Liver (tissue), 9 donors: ENCODE data around the gene NF1. TPM values are rescaled to one million over a fixed set of nuclear protein-coding genes. Genes with fewer than 3 reads are reported as not detected.

Source experiments
- DNase-seq: peaks from one replicate; pipeline ENCODE4 v3.0.0-alpha.2; 2017; ENCODE audit warnings: low spot score
- H3K27ac ChIP-seq, 2 donors: one replicate each; pipeline ENCODE4 v1.7.0; 2013; ENCODE audit warnings: inconsistent platforms in 2 of 2, low read length in 2 of 2, control low read depth in 1 of 2, low read depth in 1 of 2, mild to moderate bottlenecking in 1 of 2
- H3K27me3 ChIP-seq, 4 donors: one replicate each; pipeline versions ENCODE4 v1.6.1 to v1.7.0; 2013; ENCODE audit warnings: low read length in 3 of 4, inconsistent platforms in 1 of 4, mild to moderate bottlenecking in 1 of 4, moderate library complexity in 1 of 4; ENCODE audit not compliant: control insufficient read depth in 4 of 4, insufficient read depth in 4 of 4
- H3K36me3 ChIP-seq, 4 donors: one replicate each; pipeline versions ENCODE4 v1.6.1 to v1.7.0; 2013; ENCODE audit warnings: low read length in 3 of 4, mild to moderate bottlenecking in 3 of 4, low read depth in 1 of 4, moderate library complexity in 1 of 4; ENCODE audit not compliant: control insufficient read depth in 4 of 4, insufficient read depth in 3 of 4
- H3K4me1 ChIP-seq, 4 donors: one replicate each; pipeline versions ENCODE4 v1.6.1 to v1.7.0; 2013; ENCODE audit warnings: low read length in 3 of 4, mild to moderate bottlenecking in 3 of 4, moderate library complexity in 1 of 4; ENCODE audit not compliant: control insufficient read depth in 4 of 4, insufficient read depth in 4 of 4
- H3K4me3 ChIP-seq, 3 donors: one replicate each; pipeline versions ENCODE4 v1.6.1 to v1.7.0; 2013; ENCODE audit warnings: low read length in 3 of 3, control low read depth in 1 of 3, low read depth in 1 of 3, mild to moderate bottlenecking in 1 of 3
- H3K9ac ChIP-seq, 2 donors: one replicate each; pipeline ENCODE4 v1.7.0; 2013; ENCODE audit warnings: low read length in 2 of 2, mild to moderate bottlenecking in 2 of 2, moderate library complexity in 2 of 2, control low read depth in 1 of 2, low read depth in 1 of 2
- H3K9me3 ChIP-seq, 4 donors: one replicate each; pipeline versions ENCODE4 v1.6.1 to v1.7.0; 2013; ENCODE audit warnings: low read length in 3 of 4; ENCODE audit not compliant: control insufficient read depth in 4 of 4
- EGR1 ChIP-seq, 2 donors: IDR thresholded peaks; 2 replicates each; pipeline ENCODE4 v1.6.1; 2016 to 2018; ENCODE audit warnings: antibody characterized with exemption in 2 of 2, low read depth in 2 of 2
- FOXA1 ChIP-seq: IDR thresholded peaks from 2 replicates; pipeline ENCODE4 v1.6.1; 2016; ENCODE audit warnings: antibody characterized with exemption
- FOXA2 ChIP-seq: IDR thresholded peaks from 2 replicates; pipeline ENCODE4 v1.6.1; 2016; ENCODE audit warnings: antibody characterized with exemption
- GABPA ChIP-seq, 2 donors: IDR thresholded peaks in 1 of 2; conservative IDR thresholded peaks in 1 of 2; 2 replicates each; pipeline ENCODE4 v1.6.1; 2016; ENCODE audit warnings: antibody characterized with exemption in 2 of 2, mild to moderate bottlenecking in 1 of 2, moderate library complexity in 1 of 2
- HNF4A ChIP-seq, 2 donors: conservative IDR thresholded peaks; 2 replicates each; pipeline ENCODE4 v1.6.1; 2016; ENCODE audit warnings: antibody characterized with exemption in 2 of 2, mild to moderate bottlenecking in 2 of 2
- HNF4G ChIP-seq: IDR thresholded peaks from 2 replicates; pipeline ENCODE4 v1.6.1; 2016; ENCODE audit warnings: antibody characterized with exemption
- JUND ChIP-seq, 2 donors: IDR thresholded peaks; 2 replicates each; pipeline ENCODE4 v1.6.1; 2016; ENCODE audit warnings: antibody characterized with exemption in 2 of 2
- NR2F2 ChIP-seq: IDR thresholded peaks from 2 replicates; pipeline ENCODE4 v1.6.1; 2016; ENCODE audit warnings: antibody characterized with exemption
- RXRA ChIP-seq, 2 donors: IDR thresholded peaks; 2 replicates each; pipeline ENCODE4 v1.6.1; 2017 to 2018; ENCODE audit warnings: antibody characterized with exemption in 2 of 2, mild to moderate bottlenecking in 1 of 2
- TAF1 ChIP-seq: conservative IDR thresholded peaks from 2 replicates; pipeline ENCODE4 v1.6.1; 2016; ENCODE audit warnings: antibody characterized with exemption, mild to moderate bottlenecking
- YY1 ChIP-seq: IDR thresholded peaks from 2 replicates; pipeline ENCODE4 v1.6.1; 2016; ENCODE audit warnings: antibody characterized with exemption, mild to moderate bottlenecking
- WGBS: extraction: QIAGEN DNeasy Blood & Tissue Kit; methylation state at CpG from one replicate; pipeline ENCODE4 v1.1.7; 2013; 5-methylcytosine and 5-hydroxymethylcytosine counted together
- polyA plus RNA-seq, 2 donors: library from polyadenylated mRNA; stranded (reverse) in 1 of 2; unstranded in 1 of 2; fragments of 200-250 nt in 1 of 2; fragments of >200 nt in 1 of 2; fragmentation: Nextera tagmentation in 1 of 2; extraction: Ambion mirVana in 1 of 2; gene quantifications; one replicate each; pipeline versions ENCODE4 v1.2.1 to v1.2.3, GENCODE V29; 2013 to 2015
- total RNA-seq, 2 donors: library from RNA; depleted of rRNA; stranded (reverse); fragments of >200 nt; gene quantifications; one replicate each; pipeline ENCODE4 v1.2.3, GENCODE V29; 2014
- TF ChIP-seq, protein P1 (sequence below): IDR thresholded peaks from 2 replicates; pipeline ENCODE4 v1.6.1; 2016; ENCODE audit warnings: antibody characterized with exemption, mild to moderate bottlenecking
- TF ChIP-seq, protein P2 (sequence below): IDR thresholded peaks from 2 replicates; pipeline ENCODE4 v1.6.1; 2016; ENCODE audit warnings: antibody characterized with exemption
- TF ChIP-seq, protein P3 (sequence below): fragments of 150-350 bp; IDR thresholded peaks from 2 replicates; pipeline ENCODE4 v1.5.1; 2017; ENCODE audit warnings: improper control_type of control experiment, low read depth, low read length; ENCODE audit not compliant: missing input control
- donor health status: healthy.
- donor health status: healthy.
- donor health status: healthy.
- donor health status: healthy.
- donor health status: healthy.

Gene NF1
- total and polyA plus RNA-seq, 4 donors, result 4.6 to 42.6 (median 13.5) TPM

DNA sequence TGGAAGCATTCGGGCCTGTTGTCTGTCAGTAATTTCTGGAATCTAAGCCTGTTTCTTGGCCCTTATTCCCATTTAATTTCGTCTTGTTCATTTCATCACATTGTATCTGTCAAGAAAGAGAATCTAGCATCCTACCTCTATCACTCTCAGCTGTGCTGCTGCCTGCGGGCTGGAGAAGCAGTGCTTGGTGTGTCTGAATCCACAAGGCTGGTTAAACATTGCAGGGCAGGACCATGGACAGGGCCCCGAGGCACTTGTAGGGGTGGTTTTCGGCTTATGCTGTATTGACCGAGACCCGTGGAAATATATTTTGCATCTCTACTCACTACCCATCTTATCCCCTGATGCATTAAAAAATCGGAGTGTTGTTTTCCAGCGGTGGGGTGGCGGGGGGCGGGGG is 299.8 kb downstream of the NF1 start:
- Histone ChIP-seq H3K27ac (no peak overlapping the region), H3K4me3 (no peak overlapping the region), H3K9ac (no peak overlapping the region), H3K9me3 (no peaks in the 10 kb centered on the region), H3K4me1 (peaks cover 0 to 10% (median 2%) of the 10 kb centered on the region in 4 donors), H3K27me3 (peaks cover 0 to 5% (median 3%) of the 10 kb centered on the region in 4 donors), H3K36me3 (no peaks in the 10 kb centered on the region)
- 16% methylated on average over 11 of the region's 11 CpGs for WGBS
- peak; percentile 74 for DNase-seq
- TF ChIP-seq, protein P1, sequence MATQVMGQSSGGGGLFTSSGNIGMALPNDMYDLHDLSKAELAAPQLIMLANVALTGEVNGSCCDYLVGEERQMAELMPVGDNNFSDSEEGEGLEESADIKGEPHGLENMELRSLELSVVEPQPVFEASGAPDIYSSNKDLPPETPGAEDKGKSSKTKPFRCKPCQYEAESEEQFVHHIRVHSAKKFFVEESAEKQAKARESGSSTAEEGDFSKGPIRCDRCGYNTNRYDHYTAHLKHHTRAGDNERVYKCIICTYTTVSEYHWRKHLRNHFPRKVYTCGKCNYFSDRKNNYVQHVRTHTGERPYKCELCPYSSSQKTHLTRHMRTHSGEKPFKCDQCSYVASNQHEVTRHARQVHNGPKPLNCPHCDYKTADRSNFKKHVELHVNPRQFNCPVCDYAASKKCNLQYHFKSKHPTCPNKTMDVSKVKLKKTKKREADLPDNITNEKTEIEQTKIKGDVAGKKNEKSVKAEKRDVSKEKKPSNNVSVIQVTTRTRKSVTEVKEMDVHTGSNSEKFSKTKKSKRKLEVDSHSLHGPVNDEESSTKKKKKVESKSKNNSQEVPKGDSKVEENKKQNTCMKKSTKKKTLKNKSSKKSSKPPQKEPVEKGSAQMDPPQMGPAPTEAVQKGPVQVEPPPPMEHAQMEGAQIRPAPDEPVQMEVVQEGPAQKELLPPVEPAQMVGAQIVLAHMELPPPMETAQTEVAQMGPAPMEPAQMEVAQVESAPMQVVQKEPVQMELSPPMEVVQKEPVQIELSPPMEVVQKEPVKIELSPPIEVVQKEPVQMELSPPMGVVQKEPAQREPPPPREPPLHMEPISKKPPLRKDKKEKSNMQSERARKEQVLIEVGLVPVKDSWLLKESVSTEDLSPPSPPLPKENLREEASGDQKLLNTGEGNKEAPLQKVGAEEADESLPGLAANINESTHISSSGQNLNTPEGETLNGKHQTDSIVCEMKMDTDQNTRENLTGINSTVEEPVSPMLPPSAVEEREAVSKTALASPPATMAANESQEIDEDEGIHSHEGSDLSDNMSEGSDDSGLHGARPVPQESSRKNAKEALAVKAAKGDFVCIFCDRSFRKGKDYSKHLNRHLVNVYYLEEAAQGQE, result peak; percentile 99
- no peak for TF ChIP-seq FOXA1

DNA sequence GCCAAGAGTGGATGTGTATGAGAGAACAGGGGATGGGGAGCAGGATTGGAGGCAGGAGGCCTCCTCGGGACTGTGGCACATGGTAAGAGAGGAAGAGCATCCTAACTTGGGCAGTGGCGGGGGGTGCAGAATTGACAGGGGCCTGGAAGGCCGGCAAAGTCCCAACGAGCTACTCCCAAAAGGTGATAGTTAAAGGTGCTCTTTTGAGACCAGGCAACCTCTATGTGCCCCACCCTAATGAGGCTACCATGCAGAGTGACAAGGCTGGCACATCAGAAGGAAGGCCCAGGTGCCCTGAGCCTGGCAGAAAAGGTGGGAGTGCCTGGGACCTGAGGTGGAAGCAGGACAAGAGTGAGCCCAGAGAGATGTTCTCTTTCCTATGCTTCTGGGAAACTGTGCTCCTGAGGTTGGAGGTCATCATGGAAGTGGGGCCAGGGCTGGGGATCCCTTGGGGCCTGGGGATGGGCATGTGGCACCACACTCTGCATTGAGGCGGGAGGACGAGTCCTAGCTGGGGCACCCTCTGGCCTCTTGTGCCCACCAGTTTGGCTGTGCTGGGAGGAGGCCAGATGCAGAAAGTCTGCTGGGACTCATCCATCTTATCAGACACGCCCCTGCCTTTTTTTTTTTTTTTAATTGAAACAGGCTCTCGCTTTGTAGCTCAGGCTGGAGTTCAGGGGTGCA is 302.6 kb downstream of the NF1 start:
- no peaks in the 10 kb centered on the region for H3K9me3 ChIP-seq
- peaks cover 0 to 2% (median under 1%) of the 10 kb centered on the region in 4 donors for H3K27me3 ChIP-seq
- peaks cover 0 to under 1% (median 0%) of the 10 kb centered on the region in 4 donors for H3K4me1 ChIP-seq
- no peaks in the 10 kb centered on the region for H3K36me3 ChIP-seq
- H3K4me3 ChIP-seq, result no peak overlapping the region
- TF ChIP-seq TAF1, result no peak
- WGBS, result 80% methylated on average over 8 of the region's 8 CpGs
- DNase-seq, result no peak
- no peak overlapping the region for H3K27ac ChIP-seq
- H3K9ac ChIP-seq, result no peak overlapping the region

DNA sequence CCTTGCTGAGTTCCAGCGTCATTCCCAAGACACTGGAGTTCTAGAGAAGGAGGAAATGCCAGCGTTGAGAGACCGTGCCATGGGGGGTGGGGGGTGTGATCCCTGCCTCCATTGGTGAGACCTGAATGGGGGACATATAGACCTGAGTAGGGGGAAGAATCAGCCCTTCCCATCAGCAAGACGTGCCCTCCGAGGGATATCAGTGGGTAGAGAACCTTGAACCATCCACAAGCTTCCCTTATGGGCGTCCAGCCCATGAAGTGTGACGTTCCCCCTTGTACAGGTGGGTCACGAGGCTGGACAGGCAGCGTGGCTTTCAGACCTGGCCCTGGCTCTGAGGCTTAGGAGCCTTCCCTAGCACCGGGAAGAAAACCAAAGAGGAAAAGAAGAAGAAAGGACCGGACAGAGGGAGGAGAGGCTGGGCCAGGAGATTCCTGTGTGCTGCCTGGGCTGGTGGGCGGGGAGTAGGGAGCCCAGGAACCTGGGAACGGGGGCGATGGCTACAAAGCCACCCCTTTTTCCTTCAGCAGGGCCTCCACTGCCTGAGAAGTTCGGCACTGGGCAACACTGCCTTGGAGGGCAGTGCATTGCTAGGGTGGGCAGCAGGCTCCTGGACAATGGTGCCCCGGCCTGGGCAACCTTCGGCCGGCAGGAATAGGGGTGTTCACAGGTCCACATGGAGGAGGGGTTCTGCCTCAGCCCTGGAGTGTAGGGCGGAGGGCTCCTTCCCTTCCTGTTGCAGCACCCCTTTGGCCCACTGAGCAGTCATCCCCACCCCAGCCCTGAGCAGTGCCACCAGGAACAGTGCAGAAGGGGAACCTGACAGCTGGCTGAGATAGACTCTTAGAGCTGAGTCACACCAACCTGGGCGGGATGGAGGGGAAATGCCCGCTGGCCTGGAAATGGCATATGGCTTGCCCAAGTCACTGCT is 303.9 kb downstream of the NF1 start:
- no peak overlapping the region for H3K4me3 ChIP-seq
- TF ChIP-seq GABPA (IDR thresholded peaks at IDR 0.05 in 1 of 2, conservative IDR thresholded peaks at IDR 0.05 in 1 of 2) (no peak), NR2F2 (no peak), HNF4G (no peak), EGR1 (IDR thresholded peaks at IDR 0.05; ENCODE audit: low read depth in 2 of 2) (no peak), JUND (IDR thresholded peaks at IDR 0.05) (no peak), FOXA1 (no peak), RXRA (IDR thresholded peaks at IDR 0.05) (no peak), FOXA2 (no peak), HNF4A (conservative IDR thresholded peaks at IDR 0.05) (no peak), YY1 (no peak), TAF1 (no peak)
- TF ChIP-seq, protein P1, result no peak
- TF ChIP-seq, protein P2, sequence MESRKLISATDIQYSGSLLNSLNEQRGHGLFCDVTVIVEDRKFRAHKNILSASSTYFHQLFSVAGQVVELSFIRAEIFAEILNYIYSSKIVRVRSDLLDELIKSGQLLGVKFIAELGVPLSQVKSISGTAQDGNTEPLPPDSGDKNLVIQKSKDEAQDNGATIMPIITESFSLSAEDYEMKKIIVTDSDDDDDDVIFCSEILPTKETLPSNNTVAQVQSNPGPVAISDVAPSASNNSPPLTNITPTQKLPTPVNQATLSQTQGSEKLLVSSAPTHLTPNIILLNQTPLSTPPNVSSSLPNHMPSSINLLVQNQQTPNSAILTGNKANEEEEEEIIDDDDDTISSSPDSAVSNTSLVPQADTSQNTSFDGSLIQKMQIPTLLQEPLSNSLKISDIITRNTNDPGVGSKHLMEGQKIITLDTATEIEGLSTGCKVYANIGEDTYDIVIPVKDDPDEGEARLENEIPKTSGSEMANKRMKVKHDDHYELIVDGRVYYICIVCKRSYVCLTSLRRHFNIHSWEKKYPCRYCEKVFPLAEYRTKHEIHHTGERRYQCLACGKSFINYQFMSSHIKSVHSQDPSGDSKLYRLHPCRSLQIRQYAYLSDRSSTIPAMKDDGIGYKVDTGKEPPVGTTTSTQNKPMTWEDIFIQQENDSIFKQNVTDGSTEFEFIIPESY, result no peak
- TF ChIP-seq, protein P3, sequence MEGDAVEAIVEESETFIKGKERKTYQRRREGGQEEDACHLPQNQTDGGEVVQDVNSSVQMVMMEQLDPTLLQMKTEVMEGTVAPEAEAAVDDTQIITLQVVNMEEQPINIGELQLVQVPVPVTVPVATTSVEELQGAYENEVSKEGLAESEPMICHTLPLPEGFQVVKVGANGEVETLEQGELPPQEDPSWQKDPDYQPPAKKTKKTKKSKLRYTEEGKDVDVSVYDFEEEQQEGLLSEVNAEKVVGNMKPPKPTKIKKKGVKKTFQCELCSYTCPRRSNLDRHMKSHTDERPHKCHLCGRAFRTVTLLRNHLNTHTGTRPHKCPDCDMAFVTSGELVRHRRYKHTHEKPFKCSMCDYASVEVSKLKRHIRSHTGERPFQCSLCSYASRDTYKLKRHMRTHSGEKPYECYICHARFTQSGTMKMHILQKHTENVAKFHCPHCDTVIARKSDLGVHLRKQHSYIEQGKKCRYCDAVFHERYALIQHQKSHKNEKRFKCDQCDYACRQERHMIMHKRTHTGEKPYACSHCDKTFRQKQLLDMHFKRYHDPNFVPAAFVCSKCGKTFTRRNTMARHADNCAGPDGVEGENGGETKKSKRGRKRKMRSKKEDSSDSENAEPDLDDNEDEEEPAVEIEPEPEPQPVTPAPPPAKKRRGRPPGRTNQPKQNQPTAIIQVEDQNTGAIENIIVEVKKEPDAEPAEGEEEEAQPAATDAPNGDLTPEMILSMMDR, result no peak
- H3K9me3 ChIP-seq, result no peaks in the 10 kb centered on the region
- WGBS, result 79% methylated on average over 21 of the region's 21 CpGs
- no peak for DNase-seq
- H3K27ac ChIP-seq, result no peak overlapping the region
- H3K36me3 ChIP-seq, result no peaks in the 10 kb centered on the region
- H3K9ac ChIP-seq, result no peak overlapping the region
- no peaks in the 10 kb centered on the region for H3K4me1 ChIP-seq
- no peaks in the 10 kb centered on the region for H3K27me3 ChIP-seq
